Right lobe of liver (tissue), 4 donors: ENCODE results near the gene LIPM.

Source experiments
- POLR2A ChIP-seq: fragments of 450-650 bp; IDR thresholded peaks from one replicate; pipeline ENCODE4 v1.6.1; 2017; ENCODE audit warnings: antibody characterized with exemption, mild to moderate bottlenecking
- TF ChIP-seq, protein P1 (sequence below), 4 donors: fragments of 200-600 bp in 3 of 4; fragments of 450-650 bp in 1 of 4; IDR thresholded peaks; one replicate each; pipeline versions ENCODE4 v1.5.1 to v1.8.0; 2016 to 2022; ENCODE audit warnings: antibody characterized with exemption in 4 of 4, mild to moderate bottlenecking in 2 of 4
- donor health status: DM: no; HTN: no; CAD: no.
- donor health status: DM: no; HTN: no; CAD: no.
- donor health status: DM: no; HTN: yes; CAD: no.

DNA sequence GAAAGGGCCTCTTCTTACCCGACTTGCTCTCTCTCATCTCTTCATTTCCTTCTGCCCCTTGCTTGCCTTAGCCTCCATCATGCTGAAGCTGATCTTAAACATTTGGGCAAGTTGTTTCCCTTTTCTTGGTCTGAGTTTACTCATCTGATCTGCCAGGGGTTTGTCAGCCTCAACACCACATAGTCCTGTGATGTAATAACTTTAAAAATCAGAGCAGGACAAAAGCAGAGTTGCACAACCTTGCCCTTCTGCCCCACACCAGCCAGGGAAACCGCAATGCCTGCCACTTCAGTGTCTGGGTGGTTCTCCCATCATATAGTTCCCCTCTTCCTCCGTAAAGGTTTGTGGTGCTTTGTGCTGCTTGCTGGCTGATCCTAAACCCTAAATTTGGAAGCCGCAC lies 9.9 kb upstream of the LIPM start:
- TF ChIP-seq POLR2A = no peak
- TF ChIP-seq, protein P1, sequence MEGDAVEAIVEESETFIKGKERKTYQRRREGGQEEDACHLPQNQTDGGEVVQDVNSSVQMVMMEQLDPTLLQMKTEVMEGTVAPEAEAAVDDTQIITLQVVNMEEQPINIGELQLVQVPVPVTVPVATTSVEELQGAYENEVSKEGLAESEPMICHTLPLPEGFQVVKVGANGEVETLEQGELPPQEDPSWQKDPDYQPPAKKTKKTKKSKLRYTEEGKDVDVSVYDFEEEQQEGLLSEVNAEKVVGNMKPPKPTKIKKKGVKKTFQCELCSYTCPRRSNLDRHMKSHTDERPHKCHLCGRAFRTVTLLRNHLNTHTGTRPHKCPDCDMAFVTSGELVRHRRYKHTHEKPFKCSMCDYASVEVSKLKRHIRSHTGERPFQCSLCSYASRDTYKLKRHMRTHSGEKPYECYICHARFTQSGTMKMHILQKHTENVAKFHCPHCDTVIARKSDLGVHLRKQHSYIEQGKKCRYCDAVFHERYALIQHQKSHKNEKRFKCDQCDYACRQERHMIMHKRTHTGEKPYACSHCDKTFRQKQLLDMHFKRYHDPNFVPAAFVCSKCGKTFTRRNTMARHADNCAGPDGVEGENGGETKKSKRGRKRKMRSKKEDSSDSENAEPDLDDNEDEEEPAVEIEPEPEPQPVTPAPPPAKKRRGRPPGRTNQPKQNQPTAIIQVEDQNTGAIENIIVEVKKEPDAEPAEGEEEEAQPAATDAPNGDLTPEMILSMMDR (IDR thresholded peaks at IDR 0.05) = no peak
